Body of pancreas (tissue), 4 donors: Measurements from ENCODE around the gene KIF3B. TPM values are rescaled to one million over a fixed set of nuclear protein-coding genes. Genes with fewer than 3 reads are reported as not detected.

Source experiments
- ATAC-seq: fragments of 150-250 bp; one replicate; pipeline ENCODE4 v1.9.1; 2016
- DNase-seq, 4 donors: peaks; one replicate each; pipeline ENCODE4 v3.0.0-alpha.2; 2019
- H3K27ac ChIP-seq, 4 donors: fragments of 200-600 bp; sonication (generic); 1 replicate in 3 of 4; 2 replicates in 1 of 4; pipeline versions ENCODE4 v1.5.1 to v1.6.1; 2016 to 2019; ENCODE audit warnings: mild to moderate bottlenecking in 1 of 4, mixed read lengths in 1 of 4, moderate library complexity in 1 of 4
- H3K27me3 ChIP-seq, 2 donors: fragments of 200-600 bp; sonication (generic); one replicate each; pipeline ENCODE4 v1.6.0; 2016; ENCODE audit warnings: mild to moderate bottlenecking in 1 of 2
- H3K36me3 ChIP-seq, 2 donors: fragments of 200-600 bp; sonication (generic); replicated peaks in 1 of 2; 2 replicates each; pipeline ENCODE4 v1.5.1; 2016; ENCODE audit warnings: low read depth in 2 of 2; ENCODE audit not compliant: insufficient read depth in 1 of 2
- H3K4me1 ChIP-seq: fragments of 200-600 bp; sonication (generic); one replicate; pipeline ENCODE4 v1.6.0; 2016
- H3K4me3 ChIP-seq, 2 donors: fragments of 200-600 bp; sonication (generic); 1 replicate in 1 of 2; 2 replicates in 1 of 2; pipeline ENCODE4 v1.5.1; 2016 to 2019
- H3K9me3 ChIP-seq, 3 donors: fragments of 200-600 bp; sonication (generic); 1 replicate in 2 of 3; 2 replicates in 1 of 3; pipeline ENCODE4 v1.5.1; 2016
- POLR2A ChIP-seq, 3 donors: fragments of 450-650 bp; IDR thresholded peaks; one replicate each; pipeline ENCODE4 v1.6.1; 2016; ENCODE audit warnings: antibody characterized with exemption in 3 of 3, mild to moderate bottlenecking in 2 of 3
- WGBS, 2 donors: methylation state at CpG; one replicate each; pipeline ENCODE4 v1.1.5; 2017; 5-methylcytosine and 5-hydroxymethylcytosine counted together
- intact Hi-C: fragments of 100-400 bp; cut with DNase I; formaldehyde crosslinking; loops from one replicate; pipeline ENCODE4 v1.15.1; 2023
- total RNA-seq, 2 donors: library from RNA; depleted of rRNA; stranded (reverse); fragments of >200 nt; gene quantifications; one replicate each; pipeline ENCODE4 v1.1.0, GENCODE V29; 2016
- TF ChIP-seq, protein P1 (sequence below), 7 experiments: fragments of 450-650 bp in 4 of 7; fragments of 200-600 bp in 3 of 7; sonication (generic) in 3 of 7; IDR thresholded peaks; one replicate each; pipeline ENCODE4 v1.5.1; 2016 to 2019; ENCODE audit warnings: antibody characterized with exemption in 7 of 7

The KIF3B gene
- total RNA-seq, 2 donors from 2014 or later, result 23.1 to 28.3 TPM

- Histone ChIP-seq H3K27me3 (no peaks in the 10 kb centered on the region), H3K36me3 (no peaks in the 10 kb centered on the region), H3K27ac (peak overlapping the region in 3 of 4 donors; percentile 24 to 46 (median 42)), H3K4me3 (no peak overlapping the region), H3K9me3 (no peaks in the 10 kb centered on the region), H3K4me1 (peaks cover 96% of the 10 kb centered on the region)
- intact Hi-C loops, result loop anchor here (10.0 kb wide), 1 partner anchor 100 kb away; no protein-coding TSS in a partner anchor
- DNase-seq (no peak), ATAC-seq (no peak)
- 46 to 59% methylated on average over 6 to 7 of the region's 7 CpGs for WGBS, 2 donors
- TF ChIP-seq POLR2A (IDR thresholded peaks at IDR 0.05), result no peak
- TF ChIP-seq, protein P1, sequence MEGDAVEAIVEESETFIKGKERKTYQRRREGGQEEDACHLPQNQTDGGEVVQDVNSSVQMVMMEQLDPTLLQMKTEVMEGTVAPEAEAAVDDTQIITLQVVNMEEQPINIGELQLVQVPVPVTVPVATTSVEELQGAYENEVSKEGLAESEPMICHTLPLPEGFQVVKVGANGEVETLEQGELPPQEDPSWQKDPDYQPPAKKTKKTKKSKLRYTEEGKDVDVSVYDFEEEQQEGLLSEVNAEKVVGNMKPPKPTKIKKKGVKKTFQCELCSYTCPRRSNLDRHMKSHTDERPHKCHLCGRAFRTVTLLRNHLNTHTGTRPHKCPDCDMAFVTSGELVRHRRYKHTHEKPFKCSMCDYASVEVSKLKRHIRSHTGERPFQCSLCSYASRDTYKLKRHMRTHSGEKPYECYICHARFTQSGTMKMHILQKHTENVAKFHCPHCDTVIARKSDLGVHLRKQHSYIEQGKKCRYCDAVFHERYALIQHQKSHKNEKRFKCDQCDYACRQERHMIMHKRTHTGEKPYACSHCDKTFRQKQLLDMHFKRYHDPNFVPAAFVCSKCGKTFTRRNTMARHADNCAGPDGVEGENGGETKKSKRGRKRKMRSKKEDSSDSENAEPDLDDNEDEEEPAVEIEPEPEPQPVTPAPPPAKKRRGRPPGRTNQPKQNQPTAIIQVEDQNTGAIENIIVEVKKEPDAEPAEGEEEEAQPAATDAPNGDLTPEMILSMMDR (IDR thresholded peaks at IDR 0.05), result no peak
Measured at GRCh38 chr20:32364554-32365208, 87.2 kb downstream of the KIF3B start.

DNA sequence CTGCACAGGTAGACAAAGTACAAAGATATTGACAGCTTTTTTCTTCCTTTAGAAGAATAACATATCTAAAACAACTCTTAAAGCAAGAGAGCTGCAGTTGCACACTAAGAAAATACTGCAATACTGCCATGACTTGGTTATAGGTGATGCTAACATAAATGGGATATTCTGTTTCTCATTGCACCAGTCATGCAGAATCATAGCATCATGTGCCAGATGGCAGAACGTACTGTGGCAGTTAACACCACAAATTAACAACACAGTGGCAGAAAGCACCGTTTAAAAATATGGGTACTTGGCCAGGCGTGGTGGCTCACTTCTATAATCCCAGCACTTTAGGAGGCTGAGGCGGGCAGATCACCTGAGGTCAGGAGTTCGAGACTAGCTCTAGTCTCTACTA is 88.1 kb downstream of the KIF3B start:
- TF ChIP-seq, protein P1 (IDR thresholded peaks at IDR 0.05), result no peak
- TF ChIP-seq POLR2A (IDR thresholded peaks at IDR 0.05), result no peak
- intact Hi-C loops, result loop anchor here (10.0 kb wide), 1 partner anchor 99 kb away; no protein-coding TSS in a partner anchor
- 59 to 67% methylated on average over 5 of the region's 5 CpGs for WGBS, 2 donors
- Histone ChIP-seq H3K27ac (peak overlapping the region in 1 of 4 donors; percentile 16), H3K27me3 (no peaks in the 10 kb centered on the region), H3K4me3 (no peak overlapping the region), H3K9me3 (no peaks in the 10 kb centered on the region), H3K4me1 (peaks cover 95% of the 10 kb centered on the region), H3K36me3 (no peaks in the 10 kb centered on the region)
- DNase-seq (no peak), ATAC-seq (no peak)

DNA sequence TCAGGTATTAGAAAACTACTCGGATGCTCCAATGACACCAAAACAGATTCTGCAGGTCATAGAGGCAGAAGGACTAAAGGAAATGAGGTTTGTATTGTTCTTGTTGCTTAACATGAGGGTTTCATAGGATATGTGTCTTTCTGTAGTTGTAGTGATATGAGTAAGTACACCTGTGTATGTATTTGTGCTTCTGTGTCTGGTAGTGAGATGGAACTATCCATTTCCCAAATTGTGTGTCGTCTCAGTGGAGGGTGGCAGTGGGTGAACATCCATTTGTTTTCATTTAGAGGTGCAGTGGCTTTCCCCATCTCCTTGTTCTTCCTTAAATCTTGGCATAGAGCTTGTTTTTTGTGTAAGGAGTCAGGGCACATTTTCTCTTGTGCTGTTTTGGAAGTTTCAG is 88.9 kb downstream of the KIF3B start:
- WGBS, 2 donors, result 80 to 87% methylated on average over 2 of the region's 2 CpGs
- Histone ChIP-seq H3K36me3 (no peaks in the 10 kb centered on the region), H3K27ac (peak overlapping the region in 3 of 4 donors; percentile 40 to 76 (median 66)), H3K4me3 (no peak overlapping the region), H3K9me3 (no peaks in the 10 kb centered on the region), H3K4me1 (peaks cover 94% of the 10 kb centered on the region), H3K27me3 (no peaks in the 10 kb centered on the region)
- intact Hi-C loops, result loop anchor here (10.0 kb wide), 1 partner anchor 98 kb away; no protein-coding TSS in a partner anchor
- DNase-seq (no peak), ATAC-seq (no peak)
- TF ChIP-seq, protein P1 (IDR thresholded peaks at IDR 0.05), result no peak
- TF ChIP-seq POLR2A (IDR thresholded peaks at IDR 0.05), result no peak

GRCh38 chr20:32368323-32368722 is 90.9 kb downstream of the KIF3B start:
- intact Hi-C loops, result loop anchor here (10.0 kb wide), 1 partner anchor 96 kb away; no protein-coding TSS in a partner anchor
- H3K36me3 ChIP-seq, result peaks cover 0 to 2% of the 10 kb centered on the region in 2 donors
- H3K27me3 ChIP-seq, result no peaks in the 10 kb centered on the region
- H3K4me3 ChIP-seq, result no peak overlapping the region
- H3K27ac ChIP-seq, result peak overlapping the region in 3 of 4 donors; percentile 32 to 76 (median 66)
- H3K9me3 ChIP-seq, result no peaks in the 10 kb centered on the region
- TF ChIP-seq, protein P1 (IDR thresholded peaks at IDR 0.05), result no peak
- TF ChIP-seq POLR2A (IDR thresholded peaks at IDR 0.05), result no peak
- H3K4me1 ChIP-seq, result peaks cover 75% of the 10 kb centered on the region
- ATAC-seq, result peak; percentile 63
- no peak for DNase-seq
